GM19397 (cell line): ENCODE data around the gene NADK.

ENCODE experiments used
- ATAC-seq: cut with Tn5 transposase; IDR thresholded peaks from one replicate; pipeline ENCODE4 v1.9.1; 2021; ENCODE audit warnings: mild to moderate bottlenecking, moderate library complexity; ENCODE audit not compliant: unreplicated experiment

NADK gene

DNA sequence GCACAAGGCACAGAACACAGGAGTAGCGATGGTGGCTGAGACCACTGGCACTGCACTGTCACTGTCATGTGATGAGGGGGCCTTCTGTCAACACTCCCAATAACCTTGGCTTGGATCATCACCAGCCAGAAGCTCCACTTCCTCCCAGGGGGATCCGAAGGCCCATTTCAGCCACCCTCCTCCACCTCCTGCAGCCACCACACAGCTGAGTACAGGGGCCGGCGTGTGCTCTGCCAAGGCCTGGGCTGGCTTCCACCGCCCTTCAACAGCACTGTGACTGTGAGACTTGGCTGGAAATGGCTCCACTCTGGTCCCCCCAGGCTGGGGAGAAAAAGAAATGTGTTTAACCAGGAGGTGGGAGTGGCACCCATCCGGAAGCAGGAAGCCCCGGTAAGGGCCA lies 9.9 kb upstream of the NADK start:
- ATAC-seq = no peak

DNA sequence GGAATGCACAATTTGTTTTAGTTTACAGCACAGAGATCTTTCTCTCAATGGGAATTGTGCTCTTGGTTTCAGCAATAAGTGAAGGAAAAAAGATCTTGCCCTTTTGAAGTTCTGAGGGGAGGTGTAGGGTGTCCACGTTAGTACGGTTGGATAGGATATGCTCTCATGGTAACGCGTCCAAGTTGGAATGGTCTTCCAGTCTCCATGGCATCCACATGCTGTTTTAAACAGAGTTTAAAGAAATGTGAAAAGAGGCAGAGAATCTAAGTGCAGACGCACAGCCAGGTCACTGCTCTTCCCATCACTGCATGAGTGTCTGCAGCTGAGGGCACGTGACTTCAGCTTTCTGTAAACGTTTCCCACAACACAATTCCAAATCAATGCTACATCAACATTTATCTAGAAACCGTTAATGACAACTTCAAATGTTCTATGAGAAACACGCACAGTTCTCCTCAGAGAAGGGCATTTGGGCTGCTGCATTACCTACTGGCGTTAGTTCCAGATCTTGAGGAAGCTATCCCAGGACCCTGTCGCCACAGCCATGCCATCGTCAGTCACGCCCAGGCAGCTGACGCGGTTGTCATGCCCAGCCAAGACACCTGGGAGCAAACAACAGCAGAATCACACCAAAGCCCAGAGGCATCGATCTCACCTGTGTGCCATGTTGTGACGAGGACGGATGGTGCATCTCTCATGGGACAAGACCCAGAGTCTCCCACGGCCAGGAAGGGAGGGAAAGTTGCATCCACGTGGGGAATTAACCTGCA lies 8.8 kb upstream of the NADK start:
- no peak for ATAC-seq

GRCh38 chr1:1785666-1786065 lies 7.4 kb upstream of the NADK start:
- ATAC-seq = no peak

DNA sequence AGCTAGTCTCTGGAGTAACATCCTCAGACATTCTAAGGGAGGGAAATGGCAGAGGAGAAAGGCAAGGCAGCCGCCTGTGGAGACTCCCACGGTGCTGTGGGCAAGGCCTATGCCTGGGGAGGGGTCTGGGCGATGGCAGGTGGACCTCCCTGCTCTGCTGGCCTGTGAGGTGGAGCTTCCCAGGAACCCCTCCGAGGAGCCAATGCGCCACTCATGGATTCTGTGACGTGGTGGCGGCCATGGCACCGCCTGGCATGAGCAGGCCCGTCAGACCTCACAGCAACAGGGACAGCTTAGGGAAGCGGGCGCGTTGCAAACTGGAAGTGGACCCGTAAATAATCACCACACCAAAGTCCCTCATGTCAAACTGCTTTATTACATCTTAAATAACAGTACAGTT lies 6.7 kb upstream of the NADK start:
- no peak for ATAC-seq

DNA sequence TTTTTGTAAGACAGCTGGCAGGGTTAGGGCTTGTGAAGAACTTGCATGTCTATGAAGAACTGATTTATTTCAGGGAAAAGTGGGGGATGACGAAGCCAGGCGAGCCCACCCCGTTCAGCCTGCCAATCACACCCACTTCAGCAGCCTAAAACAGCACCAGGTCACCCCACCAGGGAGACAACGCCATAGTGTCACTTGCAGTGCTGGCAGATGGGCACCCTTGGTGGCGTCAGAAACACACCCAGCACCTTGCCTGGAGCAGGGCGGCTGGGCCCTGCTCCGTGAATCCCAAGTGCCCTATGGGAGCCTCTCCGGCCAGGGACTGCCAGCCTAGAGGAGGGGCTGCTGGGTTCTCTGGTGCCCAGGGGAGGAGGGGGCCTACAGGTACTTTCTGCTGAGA lies 5.0 kb upstream of the NADK start:
- no peak for ATAC-seq

GRCh38 chr1:1782399-1783221 lies 4.3 kb upstream of the NADK start:
- no peak for ATAC-seq

DNA sequence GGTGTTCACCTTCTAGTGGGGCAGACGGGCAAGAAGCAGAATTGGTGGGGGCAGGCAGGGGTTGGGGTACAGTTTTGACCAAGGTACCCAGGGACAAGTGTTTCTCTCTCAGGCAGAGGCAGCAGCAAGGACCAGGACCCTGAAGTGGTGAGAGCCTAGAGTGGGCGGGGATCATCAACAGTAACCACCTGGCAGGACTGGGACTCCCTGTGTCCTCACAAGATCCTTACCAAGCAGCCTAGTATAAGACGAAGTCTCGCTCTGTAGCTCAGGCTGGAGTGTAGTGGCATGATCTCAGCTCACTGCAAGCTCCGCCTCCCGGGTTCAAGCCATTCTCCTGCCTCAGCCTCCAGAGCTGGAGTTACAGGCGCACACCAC lies 3.2 kb upstream of the NADK start:
- no peak for ATAC-seq

DNA sequence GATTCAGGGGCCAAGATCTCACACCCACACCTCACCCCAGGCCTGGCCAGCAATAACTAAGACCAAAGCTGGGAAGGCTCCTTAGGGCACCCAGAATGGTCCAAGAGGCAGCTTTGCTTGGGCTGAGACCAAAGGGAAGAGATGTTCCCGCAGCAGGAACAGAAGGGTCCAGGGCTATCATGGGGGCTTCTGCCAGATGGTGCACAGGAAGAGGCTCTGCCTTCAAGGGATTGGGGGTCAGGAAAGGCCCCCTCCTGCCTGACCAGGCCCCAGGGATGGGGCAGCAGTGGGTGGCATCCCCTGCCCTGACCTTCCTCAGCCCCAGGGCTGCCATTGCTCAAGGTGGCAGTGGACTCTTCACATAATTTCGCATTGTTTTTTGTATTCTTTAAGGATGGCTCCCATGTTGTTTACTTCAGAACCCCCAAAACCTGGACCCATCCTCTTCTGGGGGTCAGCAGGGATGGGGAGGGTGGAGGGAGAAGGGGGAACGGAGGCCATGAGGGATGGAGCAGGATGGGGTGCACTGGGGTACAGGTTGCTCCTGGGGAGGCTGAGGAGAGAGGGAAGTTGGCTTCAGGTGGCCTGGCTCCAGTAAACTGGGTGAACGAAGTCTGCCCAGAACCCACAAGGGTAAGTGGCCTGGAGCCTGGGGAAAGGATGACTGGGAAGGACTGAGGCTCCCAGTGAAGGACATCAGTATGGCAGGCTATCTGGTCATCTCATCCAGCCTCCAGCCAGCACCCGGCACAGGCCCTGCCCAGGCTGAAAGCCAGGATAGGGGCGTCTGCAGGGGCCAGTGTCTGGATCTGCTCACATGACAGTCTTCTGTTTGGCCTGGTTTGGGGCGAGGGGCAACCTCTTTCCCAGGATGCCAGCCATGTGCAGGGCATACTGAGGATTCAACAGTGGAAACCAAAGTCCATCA lies 2.6 kb upstream of the NADK start:
- ATAC-seq = no peak

GRCh38 chr1:1779691-1780597 lies 1.7 kb upstream of the NADK start:
- ATAC-seq = no peak

- no peak for ATAC-seq
Observed at GRCh38 chr1:1779320-1779675, 1.0 kb upstream of the NADK start.

DNA sequence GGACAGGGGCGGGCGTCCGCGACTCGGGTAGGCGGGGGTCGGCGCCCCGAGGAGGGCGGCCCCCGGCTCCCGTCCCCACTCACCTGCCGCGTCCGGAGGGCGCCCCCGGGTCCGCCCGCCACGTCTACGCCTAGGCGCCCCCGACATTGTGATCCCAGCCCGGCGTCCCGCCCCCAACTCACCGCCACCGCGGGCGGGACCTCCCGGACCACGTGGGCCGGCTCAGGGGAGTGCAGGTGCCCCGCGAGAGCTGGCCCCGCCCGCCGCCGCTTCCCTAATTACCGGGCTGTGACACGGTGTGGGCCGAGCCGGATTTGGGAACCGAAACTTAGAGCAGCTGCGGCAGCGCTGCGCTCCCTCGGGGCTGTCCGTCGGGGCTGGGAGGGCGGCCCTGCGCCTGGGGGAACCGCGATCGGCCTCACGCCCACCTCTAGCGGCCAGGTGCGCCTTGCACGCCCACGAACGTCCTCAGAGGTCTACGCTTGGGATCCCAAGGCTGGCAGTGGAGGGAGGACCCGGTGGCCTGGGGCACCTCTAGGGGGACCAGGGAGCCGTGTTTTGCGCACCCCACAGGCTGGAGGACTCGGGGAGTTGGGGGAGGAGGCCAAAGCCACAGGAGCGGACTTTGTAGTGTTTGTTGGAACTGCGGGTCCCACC lies 521 bp upstream of the NADK start:
- peak; percentile 66 for ATAC-seq

DNA sequence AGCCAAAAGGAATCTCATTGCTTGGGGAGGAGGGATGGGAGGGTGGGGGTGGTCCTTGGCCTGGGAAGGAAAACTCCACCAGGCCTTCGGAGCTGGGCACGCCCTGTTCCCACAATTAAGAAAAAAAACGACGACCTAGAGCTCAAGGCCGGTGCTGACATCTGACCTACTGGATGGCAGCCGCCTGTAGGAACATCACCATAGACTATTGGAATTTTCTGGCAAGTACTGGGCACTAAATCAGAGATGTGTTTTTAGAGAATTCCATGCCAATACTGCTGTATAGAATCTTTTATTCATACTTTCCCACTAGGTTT lies 729 bp downstream of the NADK start:
- no peak for ATAC-seq

GRCh38 chr1:1776672-1777582 lies 1.3 kb downstream of the NADK start:
- no peak for ATAC-seq

- no peak for ATAC-seq
Observed at GRCh38 chr1:1775327-1776226, 2.7 kb downstream of the NADK start.

GRCh38 chr1:1773874-1774273 lies 4.4 kb downstream of the NADK start:
- no peak for ATAC-seq

GRCh38 chr1:1771096-1771495 lies 7.2 kb downstream of the NADK start:
- ATAC-seq = no peak

DNA sequence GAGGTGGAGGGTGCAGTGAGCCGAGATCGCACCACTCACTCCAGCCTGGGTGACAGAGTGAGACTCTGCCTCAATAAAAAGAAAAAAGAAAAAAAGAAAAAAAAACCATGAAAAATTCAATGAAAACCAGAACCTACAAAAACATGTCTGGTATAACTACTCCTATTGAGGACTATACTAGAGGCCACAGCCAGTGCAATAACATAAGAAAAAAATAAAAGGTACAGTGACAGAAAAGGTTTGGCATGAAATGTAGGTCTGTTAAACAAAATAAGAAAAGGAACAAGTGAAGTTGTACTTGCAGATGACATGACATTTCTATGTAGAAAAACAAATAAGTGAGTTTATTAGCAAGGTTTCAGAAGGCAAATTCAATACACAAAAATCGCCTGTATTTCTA lies 8.2 kb downstream of the NADK start:
- no peak for ATAC-seq
